ENCODE measurements around the gene FMN1.

The FMN1 gene, protein sequence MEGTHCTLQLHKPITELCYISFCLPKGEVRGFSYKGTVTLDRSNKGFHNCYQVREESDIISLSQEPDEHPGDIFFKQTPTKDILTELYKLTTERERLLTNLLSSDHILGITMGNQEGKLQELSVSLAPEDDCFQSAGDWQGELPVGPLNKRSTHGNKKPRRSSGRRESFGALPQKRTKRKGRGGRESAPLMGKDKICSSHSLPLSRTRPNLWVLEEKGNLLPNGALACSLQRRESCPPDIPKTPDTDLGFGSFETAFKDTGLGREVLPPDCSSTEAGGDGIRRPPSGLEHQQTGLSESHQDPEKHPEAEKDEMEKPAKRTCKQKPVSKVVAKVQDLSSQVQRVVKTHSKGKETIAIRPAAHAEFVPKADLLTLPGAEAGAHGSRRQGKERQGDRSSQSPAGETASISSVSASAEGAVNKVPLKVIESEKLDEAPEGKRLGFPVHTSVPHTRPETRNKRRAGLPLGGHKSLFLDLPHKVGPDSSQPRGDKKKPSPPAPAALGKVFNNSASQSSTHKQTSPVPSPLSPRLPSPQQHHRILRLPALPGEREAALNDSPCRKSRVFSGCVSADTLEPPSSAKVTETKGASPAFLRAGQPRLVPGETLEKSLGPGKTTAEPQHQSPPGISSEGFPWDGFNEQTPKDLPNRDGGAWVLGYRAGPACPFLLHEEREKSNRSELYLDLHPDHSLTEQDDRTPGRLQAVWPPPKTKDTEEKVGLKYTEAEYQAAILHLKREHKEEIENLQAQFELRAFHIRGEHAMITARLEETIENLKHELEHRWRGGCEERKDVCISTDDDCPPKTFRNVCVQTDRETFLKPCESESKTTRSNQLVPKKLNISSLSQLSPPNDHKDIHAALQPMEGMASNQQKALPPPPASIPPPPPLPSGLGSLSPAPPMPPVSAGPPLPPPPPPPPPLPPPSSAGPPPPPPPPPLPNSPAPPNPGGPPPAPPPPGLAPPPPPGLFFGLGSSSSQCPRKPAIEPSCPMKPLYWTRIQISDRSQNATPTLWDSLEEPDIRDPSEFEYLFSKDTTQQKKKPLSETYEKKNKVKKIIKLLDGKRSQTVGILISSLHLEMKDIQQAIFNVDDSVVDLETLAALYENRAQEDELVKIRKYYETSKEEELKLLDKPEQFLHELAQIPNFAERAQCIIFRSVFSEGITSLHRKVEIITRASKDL (N-terminal part only)

GRCh38 chr15:33194704-33195670 lies at the start of gene FMN1:
TSS of gene FMN1 (minus strand) at chr15:33194714. CDS start at chr15:33154914, 39,800 bp downstream.
- peak; percentile 93 for DNase-seq

GRCh38 chr15:33243869-33244268 lies 49.4 kb upstream of the FMN1 start:
- DNase-seq = no peak

- DNase-seq = no peak
Measured at GRCh38 chr15:33243393-33243792, 48.9 kb upstream of the FMN1 start.

DNA sequence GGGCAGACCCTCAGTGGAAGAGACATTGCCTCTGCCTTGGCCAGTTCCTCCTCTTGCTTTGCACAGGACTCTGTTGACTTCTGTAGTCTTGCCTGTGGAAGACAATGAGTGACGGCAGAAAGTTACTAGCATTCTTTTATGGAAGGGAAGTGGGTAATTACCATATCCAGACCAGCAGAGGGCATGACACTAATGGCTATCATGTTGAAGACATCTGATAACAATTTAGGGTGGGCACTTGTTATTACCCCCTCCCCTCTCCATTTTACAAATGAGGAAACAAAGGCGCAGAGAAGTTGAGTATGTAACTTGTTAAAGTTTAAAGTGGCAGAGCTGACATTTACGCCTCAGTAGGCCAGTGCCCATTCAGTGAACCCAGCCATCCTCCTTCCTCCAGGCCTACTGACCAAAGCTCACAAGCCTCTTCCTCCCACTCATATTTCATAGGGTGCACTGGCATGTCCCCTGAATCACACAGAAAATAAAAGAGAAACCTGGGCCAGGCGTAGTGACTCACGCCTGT lies 48.2 kb upstream of the FMN1 start:
- DNase-seq = no peak

DNA sequence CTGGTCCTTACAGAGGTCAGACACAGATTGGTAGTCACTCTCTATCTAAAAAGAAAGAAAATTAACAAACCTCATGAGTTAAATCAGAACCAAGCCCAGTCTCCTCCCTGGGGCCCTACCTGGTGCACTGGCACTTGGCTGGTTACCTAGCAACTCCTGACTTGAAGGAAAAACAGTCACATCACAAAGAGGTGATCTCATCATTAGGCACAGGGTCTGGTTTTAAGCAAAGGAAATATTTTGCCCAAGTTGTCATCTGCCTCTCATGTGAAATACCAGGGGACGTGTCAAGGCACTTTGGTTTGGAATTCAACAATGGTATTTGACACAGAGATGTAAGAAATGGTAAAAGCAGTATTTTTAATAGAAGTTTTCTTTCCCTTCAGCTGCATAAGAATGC lies 47.7 kb upstream of the FMN1 start:
- peak in 1 of 2 donors; percentile 21 for DNase-seq

- DNase-seq = no peak
Measured at GRCh38 chr15:33236841-33237509, 42.5 kb upstream of the FMN1 start.

GRCh38 chr15:33234020-33234461 lies 39.5 kb upstream of the FMN1 start:
- no peak for DNase-seq

GRCh38 chr15:33226559-33227181 lies 32.2 kb upstream of the FMN1 start:
- DNase-seq = peak; percentile 49 to 61

DNA sequence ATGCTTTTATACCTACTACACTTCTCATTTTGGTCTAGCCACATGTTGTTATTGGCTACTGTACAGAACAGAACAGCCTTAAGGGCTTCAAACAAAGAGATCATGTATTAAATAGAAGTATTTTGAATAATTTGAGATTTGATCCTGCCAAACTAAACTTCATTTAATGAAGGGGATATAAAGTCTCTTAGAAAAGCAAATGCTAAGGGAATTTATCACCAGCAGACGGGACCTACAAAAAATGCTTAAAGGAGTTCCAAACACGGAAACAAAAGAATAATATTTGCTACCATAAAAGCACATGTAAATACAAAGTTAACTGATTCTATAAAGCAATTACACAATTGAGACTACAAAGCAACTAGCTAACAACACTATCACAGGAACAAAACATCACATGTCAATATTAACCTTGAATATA lies 23.6 kb upstream of the FMN1 start:
- no peak for DNase-seq

GRCh38 chr15:33215941-33216872 lies 21.7 kb upstream of the FMN1 start:
- no peak for DNase-seq

DNA sequence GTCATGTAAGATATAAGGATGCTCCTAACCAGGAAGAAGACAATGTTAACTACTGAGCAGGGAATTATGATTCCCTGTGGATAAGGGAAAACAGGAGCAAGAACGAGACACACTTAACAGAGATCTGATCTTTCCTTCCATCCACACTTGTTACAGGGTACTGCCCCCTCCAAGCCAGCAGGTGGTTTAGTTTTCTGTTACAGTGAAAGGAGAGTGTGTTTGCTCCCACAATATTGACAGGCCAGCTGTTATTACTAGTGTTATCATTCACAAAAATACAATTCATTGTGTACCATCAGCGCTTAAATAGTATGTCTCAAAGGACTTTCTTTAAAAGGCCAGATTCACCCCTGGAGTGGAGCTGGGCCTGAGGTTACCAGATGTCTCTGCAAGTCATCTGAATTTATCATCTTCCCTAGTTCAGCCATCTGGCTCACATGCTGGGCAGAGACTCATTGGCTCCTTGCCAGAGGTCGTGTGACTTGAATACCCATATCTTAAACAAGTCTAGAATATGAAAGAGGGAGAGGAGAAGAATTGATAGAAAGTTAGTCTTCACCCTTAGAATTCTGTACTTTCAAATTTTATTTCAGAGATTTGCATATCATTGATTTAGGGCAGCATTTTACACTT lies 16.8 kb upstream of the FMN1 start:
- DNase-seq = no peak

GRCh38 chr15:33209575-33210481 lies 15.3 kb upstream of the FMN1 start:
- no peak for DNase-seq

GRCh38 chr15:33207646-33208045 lies 13.1 kb upstream of the FMN1 start:
- DNase-seq = no peak

DNA sequence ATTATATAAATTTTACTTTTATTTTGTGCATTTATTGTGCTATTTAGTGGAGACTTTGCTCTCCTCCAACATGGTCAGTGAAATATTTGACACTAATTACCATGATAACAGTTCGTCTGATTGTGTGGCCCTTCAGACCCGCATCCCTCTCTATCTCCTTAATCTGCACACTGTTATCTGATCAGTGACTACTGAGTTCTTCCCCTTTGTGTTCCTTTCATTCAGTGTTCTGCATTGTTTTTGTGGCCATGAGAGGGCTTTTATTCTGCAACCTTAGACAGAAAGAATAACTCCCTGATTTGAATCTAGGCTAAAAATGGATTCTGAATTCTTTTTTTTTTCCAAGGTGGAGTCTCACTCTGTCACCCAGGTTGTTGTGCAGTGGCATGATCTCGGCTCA lies 11.9 kb upstream of the FMN1 start:
- no peak for DNase-seq

DNA sequence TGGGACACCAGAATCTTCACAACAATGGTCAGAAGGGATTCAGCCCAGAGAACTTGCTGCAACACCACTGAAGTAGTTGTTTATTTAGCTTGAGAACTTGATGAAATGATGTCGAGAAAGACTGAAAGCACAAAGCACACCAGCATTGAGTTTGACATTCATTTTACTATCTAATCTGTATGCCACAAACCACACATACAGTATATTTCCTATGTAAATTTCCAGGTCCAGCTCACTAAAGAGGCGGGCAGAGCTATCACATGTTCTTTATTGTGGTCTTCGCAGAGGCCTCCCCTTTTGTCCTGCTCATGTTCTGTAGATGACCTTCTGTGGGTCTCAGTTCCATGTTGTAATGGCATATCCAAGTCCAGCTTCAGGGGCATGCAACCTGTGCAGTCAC lies 10.4 kb upstream of the FMN1 start:
- DNase-seq = no peak

DNA sequence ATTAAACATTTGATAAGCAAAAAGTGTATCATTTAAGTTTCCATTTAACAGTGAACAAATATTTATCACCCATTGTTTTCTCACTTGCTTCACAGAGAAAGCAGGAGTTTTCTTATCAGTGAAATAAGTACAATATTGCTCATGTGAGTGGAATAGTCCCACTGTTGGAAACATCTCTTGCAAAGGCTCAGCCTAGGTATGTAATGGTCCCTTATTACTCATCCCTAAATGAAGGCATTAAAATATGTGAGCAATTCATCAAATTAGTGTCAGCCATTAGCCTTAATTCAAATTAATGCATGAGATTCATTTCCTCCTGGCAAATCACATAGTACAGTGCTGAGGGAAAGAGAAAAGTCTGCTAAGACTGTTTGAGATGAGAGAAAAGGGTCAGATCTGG lies 9.6 kb upstream of the FMN1 start:
- DNase-seq = no peak

- DNase-seq = peak; percentile 60 to 64
Measured at GRCh38 chr15:33201491-33202231, 7.1 kb upstream of the FMN1 start.
